DND-41 (cell line): ENCODE results near the gene ENTR1.

Experiments
- EZH2 ChIP-seq: IDR thresholded peaks from 3 replicates; pipeline ENCODE4 v1.6.1; 2012; ENCODE audit warnings: borderline replicate concordance, low read depth, mild to moderate bottlenecking, moderate library complexity, low read length, inconsistent platforms; ENCODE audit not compliant: severe bottlenecking
- TF ChIP-seq, protein P1 (sequence below): IDR thresholded peaks from 2 replicates; pipeline ENCODE4 v1.5.1; 2012; ENCODE audit warnings: borderline replicate concordance, low read length, moderate library complexity, mild to moderate bottlenecking; ENCODE audit not compliant: poor library complexity, severe bottlenecking; ENCODE audit errors: extremely low read depth

GRCh38 chr9:136433043-136433715 is 22.8 kb upstream of the ENTR1 start:
- TF ChIP-seq, protein P1, sequence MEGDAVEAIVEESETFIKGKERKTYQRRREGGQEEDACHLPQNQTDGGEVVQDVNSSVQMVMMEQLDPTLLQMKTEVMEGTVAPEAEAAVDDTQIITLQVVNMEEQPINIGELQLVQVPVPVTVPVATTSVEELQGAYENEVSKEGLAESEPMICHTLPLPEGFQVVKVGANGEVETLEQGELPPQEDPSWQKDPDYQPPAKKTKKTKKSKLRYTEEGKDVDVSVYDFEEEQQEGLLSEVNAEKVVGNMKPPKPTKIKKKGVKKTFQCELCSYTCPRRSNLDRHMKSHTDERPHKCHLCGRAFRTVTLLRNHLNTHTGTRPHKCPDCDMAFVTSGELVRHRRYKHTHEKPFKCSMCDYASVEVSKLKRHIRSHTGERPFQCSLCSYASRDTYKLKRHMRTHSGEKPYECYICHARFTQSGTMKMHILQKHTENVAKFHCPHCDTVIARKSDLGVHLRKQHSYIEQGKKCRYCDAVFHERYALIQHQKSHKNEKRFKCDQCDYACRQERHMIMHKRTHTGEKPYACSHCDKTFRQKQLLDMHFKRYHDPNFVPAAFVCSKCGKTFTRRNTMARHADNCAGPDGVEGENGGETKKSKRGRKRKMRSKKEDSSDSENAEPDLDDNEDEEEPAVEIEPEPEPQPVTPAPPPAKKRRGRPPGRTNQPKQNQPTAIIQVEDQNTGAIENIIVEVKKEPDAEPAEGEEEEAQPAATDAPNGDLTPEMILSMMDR, result no peak
- no peak for TF ChIP-seq EZH2
